Caco-2 (cell line): ENCODE data around the gene SLC32A1. TPM values are rescaled to one million over a fixed set of nuclear protein-coding genes. Genes with fewer than 3 reads are reported as not detected.

Experiments
- BruUV-seq: library from RNA; stranded (reverse); fragments of 400-500 nt; replicated peaks from 2 replicates; lab custom pipeline; 2021; lab: Mats Ljungman, UMichigan
- CTCF ChIA-PET: fragments of 300-600 bp; sonication (Branson Sonifier 250); formaldehyde crosslinking; loops from one replicate; lab custom pipeline; 2022; ENCODE audit warnings: antibody characterized with exemption; lab: Charles Lee
- POLR2A ChIA-PET: fragments of 300-600 bp; sonication (Branson Sonifier 250); formaldehyde crosslinking; loops from one replicate; lab custom pipeline; 2022; ENCODE audit warnings: antibody characterized with exemption; lab: Charles Lee
- DNase-seq, 2 experiments: peaks; one replicate each; pipeline versions ENCODE4 v3.0.0 to v3.0.0-alpha.2; 2020 to 2022
- H3K27me3 ChIP-seq: replicated peaks from 2 replicates; pipeline ENCODE4 v1.6.0; 2011; ENCODE audit warnings: low read length; ENCODE audit not compliant: control insufficient read depth, insufficient read depth
- H3K36me3 ChIP-seq: 2 replicates; pipeline ENCODE4 v1.5.1; 2011; ENCODE audit warnings: low read length; ENCODE audit not compliant: control insufficient read depth, insufficient read depth
- H3K4me1 ChIP-seq: fragments of 250-450 bp; sonication (Bioruptor Pico); 2 replicates; pipeline ENCODE4 v1.5.1; 2020; ENCODE audit warnings: mild to moderate bottlenecking
- H3K4me3 ChIP-seq: 2 replicates; pipeline ENCODE4 v1.5.1; 2011; ENCODE audit warnings: low read depth, mild to moderate bottlenecking, control low read depth, low read length
- H3K9me3 ChIP-seq: fragments of 250-450 bp; sonication (Bioruptor Pico); 2 replicates; pipeline ENCODE4 v1.5.1; 2020; ENCODE audit warnings: mild to moderate bottlenecking, moderate library complexity
- H3K27ac Mint-ChIP-seq: one replicate; pipeline ENCODE4 v1.8.0; 2022; ENCODE audit warnings: mixed read lengths; ENCODE audit not compliant: unreplicated experiment
- H3K27me3 Mint-ChIP-seq: one replicate; pipeline ENCODE4 v1.8.0; 2022; ENCODE audit warnings: mixed read lengths; ENCODE audit not compliant: insufficient read depth, unreplicated experiment
- H3K36me3 Mint-ChIP-seq: one replicate; pipeline ENCODE4 v1.8.0; 2022; ENCODE audit warnings: mild to moderate bottlenecking, mixed read lengths; ENCODE audit not compliant: insufficient read depth, unreplicated experiment
- H3K4me1 Mint-ChIP-seq: one replicate; pipeline ENCODE4 v1.8.0; 2022; ENCODE audit warnings: low read depth, mixed read lengths; ENCODE audit not compliant: unreplicated experiment
- H3K4me3 Mint-ChIP-seq: one replicate; pipeline ENCODE4 v1.8.0; 2022; ENCODE audit warnings: mild to moderate bottlenecking, moderate library complexity, mixed read lengths; ENCODE audit not compliant: unreplicated experiment
- H3K9me3 Mint-ChIP-seq: one replicate; pipeline ENCODE4 v1.8.0; 2022; ENCODE audit warnings: mixed read lengths; ENCODE audit not compliant: unreplicated experiment
- CTCF ChIP-seq, 2 experiments: fragments of 200-600 bp in 1 of 2; IDR thresholded peaks; 1 replicate in 1 of 2; 2 replicates in 1 of 2; pipeline versions ENCODE4 v1.5.1 to v1.8.0; 2011 to 2022; ENCODE audit warnings: antibody characterized with exemption in 1 of 2, control low read depth in 1 of 2, inconsistent platforms in 1 of 2, low read depth in 1 of 2, low read length in 1 of 2, mild to moderate bottlenecking in 1 of 2, moderate library complexity in 1 of 2; ENCODE audit not compliant: insufficient read depth in 1 of 2, severe bottlenecking in 1 of 2, unreplicated experiment in 1 of 2
- intact Hi-C: fragments of 100-400 bp; cut with micrococcal nuclease; formaldehyde crosslinking; loops from one replicate; pipeline ENCODE4 v1.10.0; 2022; ENCODE audit not compliant: unreplicated experiment
- total RNA-seq: library from RNA; stranded (reverse); gene quantifications from 2 replicates; pipeline ENCODE4 v1.2.3, GENCODE V29; 2022

SLC32A1 gene
- total RNA-seq, 1 experiment from 2014 or later = not detected

GRCh38 chr20:38715646-38716045 is 8.6 kb upstream of the SLC32A1 start:
- Mint-ChIP-seq H3K4me3 (no peak overlapping the region), H3K4me1 (no peaks in the 10 kb centered on the region), H3K36me3 (no peaks in the 10 kb centered on the region), H3K27me3 (peaks cover 16% of the 10 kb centered on the region), H3K27ac (no peak overlapping the region), H3K9me3 (no peaks in the 10 kb centered on the region)
- H3K27me3 ChIP-seq = peaks cover 10% of the 10 kb centered on the region
- H3K4me1 ChIP-seq = no peaks in the 10 kb centered on the region
- no peak overlapping the region for H3K4me3 ChIP-seq
- intact Hi-C loops = no loop called here
- TF ChIP-seq CTCF (IDR thresholded peaks at IDR 0.05; ENCODE audit: insufficient read depth in 1 of 2, low read depth in 1 of 2, low read length in 1 of 2, severe bottlenecking in 1 of 2, unreplicated experiment in 1 of 2) = no peak
- no peaks in the 10 kb centered on the region for H3K36me3 ChIP-seq
- H3K9me3 ChIP-seq = no peaks in the 10 kb centered on the region
- ChIA-PET POLR2A (no interaction called here), CTCF (interaction anchor here (0.9 to 1.6 kb wide), 2 partner anchors 10 to 57 kb away, joined by 3 to 7 read pairs; no protein-coding TSS in a partner anchor)
- BruUV-seq = no TSS peak
- DNase-seq = no peak

GRCh38 chr20:38722683-38723016 is 1.6 kb upstream of the SLC32A1 start:
- intact Hi-C loops = no loop called here
- Histone ChIP-seq H3K36me3 (no peaks in the 10 kb centered on the region), H3K4me3 (no peak overlapping the region), H3K4me1 (no peaks in the 10 kb centered on the region), H3K9me3 (no peaks in the 10 kb centered on the region), H3K27me3 (peaks cover 9% of the 10 kb centered on the region)
- TF ChIP-seq CTCF (IDR thresholded peaks at IDR 0.05; ENCODE audit: insufficient read depth in 1 of 2, low read depth in 1 of 2, low read length in 1 of 2, severe bottlenecking in 1 of 2, unreplicated experiment in 1 of 2) = no peak
- Mint-ChIP-seq H3K4me1 (no peaks in the 10 kb centered on the region), H3K9me3 (no peaks in the 10 kb centered on the region), H3K4me3 (no peak overlapping the region), H3K27ac (no peak overlapping the region), H3K27me3 (peaks cover 53% of the 10 kb centered on the region), H3K36me3 (no peaks in the 10 kb centered on the region)
- no peak for DNase-seq
- CTCF ChIA-PET = interaction anchor here (0.6 to 1.0 kb wide), 2 partner anchors 17 to 73 kb away, joined by 5 to 9 read pairs; no protein-coding TSS in a partner anchor
- POLR2A ChIA-PET = no interaction called here
- BruUV-seq = no TSS peak

GRCh38 chr20:38723017-38723847 is 1.1 kb upstream of the SLC32A1 start:
- Mint-ChIP-seq H3K27ac (no peak overlapping the region), H3K36me3 (no peaks in the 10 kb centered on the region), H3K27me3 (peaks cover 57% of the 10 kb centered on the region), H3K4me3 (no peak overlapping the region), H3K9me3 (no peaks in the 10 kb centered on the region), H3K4me1 (no peaks in the 10 kb centered on the region)
- no TSS peak for BruUV-seq
- no peak overlapping the region for H3K4me3 ChIP-seq
- DNase-seq = no peak
- H3K4me1 ChIP-seq = no peaks in the 10 kb centered on the region
- intact Hi-C loops = no loop called here
- no peak for TF ChIP-seq CTCF (IDR thresholded peaks at IDR 0.05; ENCODE audit: insufficient read depth in 1 of 2, low read depth in 1 of 2, low read length in 1 of 2, severe bottlenecking in 1 of 2, unreplicated experiment in 1 of 2)
- H3K36me3 ChIP-seq = no peaks in the 10 kb centered on the region
- POLR2A ChIA-PET = no interaction called here
- peaks cover 7% of the 10 kb centered on the region for H3K27me3 ChIP-seq
- H3K9me3 ChIP-seq = no peaks in the 10 kb centered on the region
- CTCF ChIA-PET = interaction anchor here (0.6 to 1.0 kb wide), 2 partner anchors 17 to 74 kb away, joined by 5 to 9 read pairs; no protein-coding TSS in a partner anchor
